Osteoblast (primary cell): ENCODE measurements around the gene CDH6. TPM values are rescaled to one million over a fixed set of nuclear protein-coding genes. Genes with fewer than 3 reads are reported as not detected.
A peak's percentile ranks its signal among the peaks of the same experiment; 100 is the strongest.

Experiments used
- DNase-seq: peaks from one replicate; pipeline ENCODE4 v3.0.0; 2011; ENCODE audit warnings: low spot score, mixed read lengths; ENCODE audit not compliant: insufficient read length; ENCODE audit errors: missing footprints
- H2AFZ ChIP-seq: 2 replicates; pipeline ENCODE4 v1.6.0; 2011; ENCODE audit warnings: mild to moderate bottlenecking, low read length
- H3K27ac ChIP-seq: 2 replicates; pipeline ENCODE4 v1.5.1; 2011; ENCODE audit warnings: mild to moderate bottlenecking, low read depth, low read length, moderate library complexity
- H3K27me3 ChIP-seq: 2 replicates; pipeline ENCODE4 v1.6.0; 2012; ENCODE audit warnings: mild to moderate bottlenecking, control low read depth, inconsistent platforms, low read length, moderate library complexity; ENCODE audit not compliant: insufficient read depth
- H3K36me3 ChIP-seq: 2 replicates; pipeline ENCODE4 v1.5.1; 2011; ENCODE audit warnings: mild to moderate bottlenecking, low read length, control low read depth, moderate library complexity; ENCODE audit not compliant: insufficient read depth
- H3K4me1 ChIP-seq: 2 replicates; pipeline ENCODE4 v1.5.1; 2011; ENCODE audit warnings: mild to moderate bottlenecking, low read length, control low read depth, moderate library complexity; ENCODE audit not compliant: insufficient read depth
- H3K4me2 ChIP-seq: 2 replicates; pipeline ENCODE4 v1.6.0; 2011; ENCODE audit warnings: mild to moderate bottlenecking, low read length; ENCODE audit not compliant: insufficient read depth
- H3K4me3 ChIP-seq: fragments of 200-600 bp; sonication (generic); 3 replicates; pipeline ENCODE4 v1.5.1; 2012; ENCODE audit warnings: mild to moderate bottlenecking, low read length, inconsistent platforms; ENCODE audit not compliant: insufficient read depth
- H3K79me2 ChIP-seq: 2 replicates; pipeline ENCODE4 v1.6.0; 2012; ENCODE audit warnings: mild to moderate bottlenecking, low read length, control low read depth, inconsistent platforms; ENCODE audit not compliant: insufficient read depth
- H3K9me3 ChIP-seq: 2 replicates; pipeline ENCODE4 v1.5.1; 2011; ENCODE audit warnings: low read depth, low read length, control low read depth
- H4K20me1 ChIP-seq: 2 replicates; pipeline ENCODE4 v1.6.0; 2012; ENCODE audit warnings: mild to moderate bottlenecking, low read length, control low read depth; ENCODE audit not compliant: insufficient read depth
- total RNA-seq: library from RNA; depleted of rRNA; stranded (reverse); fragments of >200 nt; gene quantifications from 2 replicates; pipeline ENCODE4 v1.2.3, GENCODE V29; 2012
- TF ChIP-seq, protein P1 (sequence below): IDR thresholded peaks from 2 replicates; pipeline ENCODE4 v1.5.1; 2011; ENCODE audit warnings: mild to moderate bottlenecking, low read depth, low read length, moderate library complexity; ENCODE audit errors: extremely low read depth

Gene CDH6
- total RNA-seq, 1 donor: 16.3 TPM

DNA sequence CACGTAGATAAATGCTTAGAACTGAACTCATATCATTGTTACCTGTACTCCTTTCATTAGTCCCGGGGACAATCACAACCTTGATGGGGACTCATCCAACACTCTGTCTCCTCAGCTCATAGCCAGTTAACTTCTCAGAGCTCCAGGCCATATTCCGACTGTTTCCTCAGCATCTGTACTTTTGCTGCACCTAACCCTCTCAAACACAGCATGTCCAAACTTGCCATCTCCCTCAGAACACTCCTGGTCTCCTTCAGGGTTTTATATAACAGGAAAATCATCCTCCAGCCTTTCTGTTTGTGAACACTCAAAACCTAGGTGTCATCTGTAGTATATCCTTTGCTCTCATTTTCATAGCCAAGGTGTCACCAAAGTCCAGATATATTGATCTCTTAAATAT, 150.5 kb downstream of the CDH6 start:
- Histone ChIP-seq H3K4me2 (no peak overlapping the region), H3K4me3 (no peak overlapping the region), H2AFZ (no peak overlapping the region), H3K9me3 (no peaks in the 10 kb centered on the region), H3K27ac (no peak overlapping the region), H4K20me1 (no peaks in the 10 kb centered on the region), H3K27me3 (no peaks in the 10 kb centered on the region), H3K79me2 (no peaks in the 10 kb centered on the region), H3K4me1 (no peaks in the 10 kb centered on the region), H3K36me3 (no peaks in the 10 kb centered on the region)
- TF ChIP-seq, protein P1, sequence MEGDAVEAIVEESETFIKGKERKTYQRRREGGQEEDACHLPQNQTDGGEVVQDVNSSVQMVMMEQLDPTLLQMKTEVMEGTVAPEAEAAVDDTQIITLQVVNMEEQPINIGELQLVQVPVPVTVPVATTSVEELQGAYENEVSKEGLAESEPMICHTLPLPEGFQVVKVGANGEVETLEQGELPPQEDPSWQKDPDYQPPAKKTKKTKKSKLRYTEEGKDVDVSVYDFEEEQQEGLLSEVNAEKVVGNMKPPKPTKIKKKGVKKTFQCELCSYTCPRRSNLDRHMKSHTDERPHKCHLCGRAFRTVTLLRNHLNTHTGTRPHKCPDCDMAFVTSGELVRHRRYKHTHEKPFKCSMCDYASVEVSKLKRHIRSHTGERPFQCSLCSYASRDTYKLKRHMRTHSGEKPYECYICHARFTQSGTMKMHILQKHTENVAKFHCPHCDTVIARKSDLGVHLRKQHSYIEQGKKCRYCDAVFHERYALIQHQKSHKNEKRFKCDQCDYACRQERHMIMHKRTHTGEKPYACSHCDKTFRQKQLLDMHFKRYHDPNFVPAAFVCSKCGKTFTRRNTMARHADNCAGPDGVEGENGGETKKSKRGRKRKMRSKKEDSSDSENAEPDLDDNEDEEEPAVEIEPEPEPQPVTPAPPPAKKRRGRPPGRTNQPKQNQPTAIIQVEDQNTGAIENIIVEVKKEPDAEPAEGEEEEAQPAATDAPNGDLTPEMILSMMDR: no peak
- no peak for DNase-seq

DNA sequence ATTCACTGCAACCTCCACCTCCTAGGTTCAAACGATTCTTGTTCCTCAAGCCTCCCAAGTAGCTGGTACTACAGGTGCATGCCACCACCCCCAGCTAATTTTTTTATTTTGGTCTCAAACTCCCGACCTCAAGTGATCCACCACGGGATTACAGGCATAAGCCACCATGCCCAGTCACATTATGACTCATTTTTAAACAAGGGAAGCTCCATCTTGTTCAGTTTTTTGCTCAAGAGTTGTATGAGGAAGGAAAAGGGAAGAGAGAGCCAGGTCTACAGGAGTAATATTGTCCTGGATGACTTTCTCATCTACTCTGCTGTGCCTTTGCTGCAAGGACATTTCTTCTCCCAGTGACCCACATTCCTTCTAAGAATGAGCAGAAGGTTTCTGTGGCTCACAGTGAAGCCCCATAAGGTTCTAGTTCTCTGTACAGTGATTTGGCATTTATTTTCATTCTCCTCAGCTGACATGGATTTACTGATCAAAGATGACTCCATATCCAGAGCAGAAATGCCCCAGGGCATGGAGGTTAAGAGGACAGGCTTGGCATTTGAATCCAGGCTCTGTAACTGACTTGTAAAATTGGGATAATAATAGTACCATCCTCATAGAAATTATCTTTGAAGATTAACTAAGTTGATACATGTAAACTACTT, 153.5 kb downstream of the CDH6 start:
- peak overlapping the region; percentile 71 for H2AFZ ChIP-seq

DNA sequence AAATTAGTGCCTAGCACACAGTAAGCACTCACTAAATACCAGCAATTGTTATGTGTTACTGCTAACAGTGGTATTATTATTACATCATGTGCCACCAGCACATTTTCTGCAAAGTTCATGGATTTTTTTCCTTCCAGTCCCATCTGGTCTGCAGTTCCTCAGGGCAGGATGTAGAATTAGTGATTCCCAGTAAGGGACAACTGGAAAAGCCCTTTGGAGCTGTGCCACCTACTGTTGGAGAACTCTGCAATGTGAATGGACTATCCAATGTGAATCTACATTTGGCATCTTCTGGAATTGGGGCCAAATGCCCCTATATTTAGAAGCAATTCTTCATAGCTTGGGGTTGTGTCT, 154.0 kb downstream of the CDH6 start:
- no peak overlapping the region for H2AFZ ChIP-seq
- no peaks in the 10 kb centered on the region for H3K4me1 ChIP-seq
- no peaks in the 10 kb centered on the region for H3K79me2 ChIP-seq
- no peak overlapping the region for H3K4me3 ChIP-seq
- no peak overlapping the region for H3K27ac ChIP-seq
- no peaks in the 10 kb centered on the region for H3K27me3 ChIP-seq
- no peak overlapping the region for H3K4me2 ChIP-seq
- TF ChIP-seq, protein P1: no peak
- no peaks in the 10 kb centered on the region for H3K9me3 ChIP-seq
- no peaks in the 10 kb centered on the region for H3K36me3 ChIP-seq
- H4K20me1 ChIP-seq: no peaks in the 10 kb centered on the region
- DNase-seq: no peak

More for the DNA sequence above, 153.5 kb downstream of the CDH6 start:
- Histone ChIP-seq H3K4me2 (no peak overlapping the region), H3K27me3 (no peaks in the 10 kb centered on the region), H3K4me3 (no peak overlapping the region), H3K9me3 (no peaks in the 10 kb centered on the region), H4K20me1 (no peaks in the 10 kb centered on the region), H3K79me2 (no peaks in the 10 kb centered on the region), H3K27ac (no peak overlapping the region), H3K4me1 (no peaks in the 10 kb centered on the region), H3K36me3 (no peaks in the 10 kb centered on the region)
- DNase-seq: no peak
- TF ChIP-seq, protein P1: no peak

DNA sequence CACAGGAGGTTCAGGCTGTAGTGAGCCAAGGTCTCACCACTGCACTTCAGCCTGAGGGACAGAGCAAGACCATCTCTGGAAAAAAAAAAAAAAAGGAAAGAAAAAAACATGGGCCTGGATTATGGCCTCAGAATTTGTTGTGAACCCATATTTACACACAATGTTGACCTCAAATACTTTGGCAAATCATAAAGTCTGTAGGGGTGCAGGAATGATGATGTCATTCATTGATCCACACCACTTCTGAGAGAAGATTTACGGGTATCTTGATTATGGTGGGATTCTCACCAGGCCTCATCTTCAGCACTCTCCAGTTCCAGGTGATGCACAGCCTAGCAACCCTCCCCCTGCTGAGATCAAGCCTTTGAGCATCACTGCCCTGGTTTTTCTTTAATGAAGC, 156.9 kb downstream of the CDH6 start:
- H3K4me1 ChIP-seq: no peaks in the 10 kb centered on the region
- TF ChIP-seq, protein P1: no peak
- H3K4me2 ChIP-seq: no peak overlapping the region
- no peak overlapping the region for H3K27ac ChIP-seq
- no peaks in the 10 kb centered on the region for H4K20me1 ChIP-seq
- H3K4me3 ChIP-seq: no peak overlapping the region
- no peaks in the 10 kb centered on the region for H3K9me3 ChIP-seq
- H3K27me3 ChIP-seq: no peaks in the 10 kb centered on the region
- H3K79me2 ChIP-seq: no peaks in the 10 kb centered on the region
- no peak for DNase-seq
- no peak overlapping the region for H2AFZ ChIP-seq
- H3K36me3 ChIP-seq: no peaks in the 10 kb centered on the region
